GM12801 (cell line): Measurements from ENCODE around the gene WWP2.
"Not testable (repeated sequence)": the region's sequence is repeated elsewhere in the genome, so short reads cannot be mapped to it uniquely, and the experiment has no call there.

Experiments used
- TF ChIP-seq, protein P1 (sequence below): IDR thresholded peaks from one replicate; pipeline ENCODE4 v1.5.1; 2011; ENCODE audit warnings: control low read depth; ENCODE audit not compliant: insufficient read length; ENCODE audit errors: extremely low read depth

Gene WWP2

GRCh38 chr16:69951017-69951671 lies 189.0 kb downstream of the WWP2 start, which contains the start of gene CLEC18A:
Gene CLEC18A (plus strand): TSS chr16:69951334. CDS start chr16:69951367, 33 bp downstream.
- TF ChIP-seq, protein P1, sequence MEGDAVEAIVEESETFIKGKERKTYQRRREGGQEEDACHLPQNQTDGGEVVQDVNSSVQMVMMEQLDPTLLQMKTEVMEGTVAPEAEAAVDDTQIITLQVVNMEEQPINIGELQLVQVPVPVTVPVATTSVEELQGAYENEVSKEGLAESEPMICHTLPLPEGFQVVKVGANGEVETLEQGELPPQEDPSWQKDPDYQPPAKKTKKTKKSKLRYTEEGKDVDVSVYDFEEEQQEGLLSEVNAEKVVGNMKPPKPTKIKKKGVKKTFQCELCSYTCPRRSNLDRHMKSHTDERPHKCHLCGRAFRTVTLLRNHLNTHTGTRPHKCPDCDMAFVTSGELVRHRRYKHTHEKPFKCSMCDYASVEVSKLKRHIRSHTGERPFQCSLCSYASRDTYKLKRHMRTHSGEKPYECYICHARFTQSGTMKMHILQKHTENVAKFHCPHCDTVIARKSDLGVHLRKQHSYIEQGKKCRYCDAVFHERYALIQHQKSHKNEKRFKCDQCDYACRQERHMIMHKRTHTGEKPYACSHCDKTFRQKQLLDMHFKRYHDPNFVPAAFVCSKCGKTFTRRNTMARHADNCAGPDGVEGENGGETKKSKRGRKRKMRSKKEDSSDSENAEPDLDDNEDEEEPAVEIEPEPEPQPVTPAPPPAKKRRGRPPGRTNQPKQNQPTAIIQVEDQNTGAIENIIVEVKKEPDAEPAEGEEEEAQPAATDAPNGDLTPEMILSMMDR: not testable (repeated sequence)
